ENCODE results near the gene PAIP1.
A peak's percentile ranks its signal among the peaks of the same experiment; 100 is the strongest.

PAIP1 gene

GRCh38 chr5:43536972-43537371, 19.9 kb downstream of the PAIP1 start:
- Histone ChIP-seq H3K27me3 (no peaks in the 10 kb centered on the region), H3K9me3 (no peaks in the 10 kb centered on the region), H3K4me3 (no peak overlapping the region), H3K36me3 (peaks cover 52 to 83% (median 75%) of the 10 kb centered on the region in 3 donors), H3K27ac (no peak overlapping the region), H3K4me1 (no peaks in the 10 kb centered on the region)
- DNase-seq, result no peak
- TF ChIP-seq, protein P1, sequence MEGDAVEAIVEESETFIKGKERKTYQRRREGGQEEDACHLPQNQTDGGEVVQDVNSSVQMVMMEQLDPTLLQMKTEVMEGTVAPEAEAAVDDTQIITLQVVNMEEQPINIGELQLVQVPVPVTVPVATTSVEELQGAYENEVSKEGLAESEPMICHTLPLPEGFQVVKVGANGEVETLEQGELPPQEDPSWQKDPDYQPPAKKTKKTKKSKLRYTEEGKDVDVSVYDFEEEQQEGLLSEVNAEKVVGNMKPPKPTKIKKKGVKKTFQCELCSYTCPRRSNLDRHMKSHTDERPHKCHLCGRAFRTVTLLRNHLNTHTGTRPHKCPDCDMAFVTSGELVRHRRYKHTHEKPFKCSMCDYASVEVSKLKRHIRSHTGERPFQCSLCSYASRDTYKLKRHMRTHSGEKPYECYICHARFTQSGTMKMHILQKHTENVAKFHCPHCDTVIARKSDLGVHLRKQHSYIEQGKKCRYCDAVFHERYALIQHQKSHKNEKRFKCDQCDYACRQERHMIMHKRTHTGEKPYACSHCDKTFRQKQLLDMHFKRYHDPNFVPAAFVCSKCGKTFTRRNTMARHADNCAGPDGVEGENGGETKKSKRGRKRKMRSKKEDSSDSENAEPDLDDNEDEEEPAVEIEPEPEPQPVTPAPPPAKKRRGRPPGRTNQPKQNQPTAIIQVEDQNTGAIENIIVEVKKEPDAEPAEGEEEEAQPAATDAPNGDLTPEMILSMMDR (IDR thresholded peaks at IDR 0.05), result no peak
- intact Hi-C loops (cut with DNase I; ENCODE audit: low total_unique reads), result no loop called here

- DNase-seq, result no peak
- no peak overlapping the region for H3K27ac ChIP-seq
- H3K27me3 ChIP-seq, result no peaks in the 10 kb centered on the region
- no peak overlapping the region for H3K4me3 ChIP-seq
- H3K9me3 ChIP-seq, result no peaks in the 10 kb centered on the region
- no peaks in the 10 kb centered on the region for H3K4me1 ChIP-seq
- H3K36me3 ChIP-seq, result peaks cover 75 to 94% (median 78%) of the 10 kb centered on the region in 3 donors
- intact Hi-C loops (cut with DNase I; ENCODE audit: low total_unique reads), result no loop called here
- TF ChIP-seq, protein P1 (IDR thresholded peaks at IDR 0.05), result no peak
Observed at GRCh38 chr5:43533646-43534045, 23.2 kb downstream of the PAIP1 start.

- DNase-seq, result no peak
- Histone ChIP-seq H3K36me3 (peaks cover 73 to 86% (median 79%) of the 10 kb centered on the region in 3 donors), H3K4me3 (no peak overlapping the region), H3K4me1 (no peaks in the 10 kb centered on the region), H3K27me3 (no peaks in the 10 kb centered on the region), H3K27ac (no peak overlapping the region), H3K9me3 (no peaks in the 10 kb centered on the region)
- intact Hi-C loops (cut with DNase I; ENCODE audit: low total_unique reads), result no loop called here
- TF ChIP-seq, protein P1 (IDR thresholded peaks at IDR 0.05), result no peak
Observed at GRCh38 chr5:43530648-43531047, 26.2 kb downstream of the PAIP1 start.

DNA sequence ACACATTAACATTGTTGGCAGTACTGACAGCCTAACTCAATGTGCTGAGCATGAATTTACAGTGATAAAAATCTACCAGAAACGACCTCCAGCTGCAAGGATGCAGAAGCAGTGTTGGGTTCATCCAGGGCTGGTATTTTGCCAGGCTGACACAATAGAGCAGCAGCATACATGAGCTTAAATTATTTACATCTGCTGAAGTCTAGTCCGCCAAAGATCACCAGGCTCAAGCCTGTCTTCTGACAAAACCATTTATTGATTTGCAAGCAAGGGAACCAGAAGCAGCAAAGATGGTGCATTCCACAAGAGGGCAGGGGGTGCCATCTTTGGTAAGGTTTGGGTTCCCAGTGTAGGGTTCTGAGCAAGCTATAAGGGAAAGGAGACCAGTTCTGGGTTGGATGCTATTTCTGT, 33.2 kb downstream of the PAIP1 start:
- intact Hi-C loops (cut with DNase I; ENCODE audit: low total_unique reads), result no loop called here
- TF ChIP-seq, protein P1 (IDR thresholded peaks at IDR 0.05), result no peak
- no peak overlapping the region for H3K27ac ChIP-seq
- no peaks in the 10 kb centered on the region for H3K27me3 ChIP-seq
- H3K4me3 ChIP-seq, result no peak overlapping the region
- no peaks in the 10 kb centered on the region for H3K9me3 ChIP-seq
- DNase-seq, result no peak
- H3K4me1 ChIP-seq, result no peaks in the 10 kb centered on the region
- peaks cover 20 to 48% (median 33%) of the 10 kb centered on the region in 3 donors for H3K36me3 ChIP-seq

GRCh38 chr5:43520615-43521014, 36.3 kb downstream of the PAIP1 start:
- TF ChIP-seq, protein P1 (IDR thresholded peaks at IDR 0.05), result no peak
- H3K4me3 ChIP-seq, result no peak overlapping the region
- no peak overlapping the region for H3K27ac ChIP-seq
- H3K27me3 ChIP-seq, result no peaks in the 10 kb centered on the region
- intact Hi-C loops (cut with DNase I; ENCODE audit: low total_unique reads), result no loop called here
- DNase-seq, result no peak
- peaks cover 6 to 27% (median 17%) of the 10 kb centered on the region in 3 donors for H3K36me3 ChIP-seq
- no peaks in the 10 kb centered on the region for H3K9me3 ChIP-seq
- peaks cover 0 to 5% (median 2%) of the 10 kb centered on the region in 4 donors for H3K4me1 ChIP-seq

GRCh38 chr5:43515678-43516048, 41.2 kb downstream of the PAIP1 start:
- H3K36me3 ChIP-seq, result no peaks in the 10 kb centered on the region
- H3K27me3 ChIP-seq, result no peaks in the 10 kb centered on the region
- peaks cover 0 to 17% (median 12%) of the 10 kb centered on the region in 4 donors for H3K4me1 ChIP-seq
- peak overlapping the region; percentile 83 to 87 for H3K27ac ChIP-seq
- peak overlapping the region; percentile 58 to 81 for H3K4me3 ChIP-seq
- intact Hi-C loops (cut with DNase I; ENCODE audit: low total_unique reads), result no loop called here
- no peaks in the 10 kb centered on the region for H3K9me3 ChIP-seq
- TF ChIP-seq, protein P1 (IDR thresholded peaks at IDR 0.05), result no peak
- DNase-seq, result no peak
